Right lobe of liver (tissue), 6 donors: ENCODE results near the gene PGAP3. TPM values are rescaled to one million over a fixed set of nuclear protein-coding genes. Genes with fewer than 3 reads are reported as not detected.
"Not testable (repeated sequence)": the region's sequence is repeated elsewhere in the genome, so short reads cannot be mapped to it uniquely, and the experiment has no call there.

Experiments
- ATAC-seq, 4 donors: fragments of 200-7000 bp; cut with Tn5 transposase; one replicate each; pipeline ENCODE4 v1.9.1; 2020; ENCODE audit warnings: mild to moderate bottlenecking in 4 of 4, moderate library complexity in 4 of 4
- DNase-seq, 3 donors: peaks; one replicate each; pipeline ENCODE4 v3.0.0-alpha.2; 2020
- H3K27ac ChIP-seq, 3 donors: fragments of 200-600 bp; one replicate each; pipeline ENCODE4 v1.8.0; 2022
- H3K27me3 ChIP-seq, 2 donors: fragments of 200-600 bp; one replicate each; pipeline ENCODE4 v1.8.0; 2022
- H3K36me3 ChIP-seq, 4 donors: fragments of 200-600 bp; sonication (generic) in 1 of 4; one replicate each; pipeline versions ENCODE4 v1.5.1 to v1.8.0; 2017 to 2022; ENCODE audit warnings: control low read depth in 1 of 4
- H3K4me1 ChIP-seq, 4 donors: fragments of 200-600 bp; sonication (generic) in 1 of 4; one replicate each; pipeline versions ENCODE4 v1.5.1 to v1.8.0; 2017 to 2022; ENCODE audit warnings: control low read depth in 1 of 4
- H3K4me3 ChIP-seq, 3 donors: fragments of 200-600 bp; one replicate each; pipeline ENCODE4 v1.8.0; 2022
- H3K9me3 ChIP-seq, 4 donors: fragments of 200-600 bp; sonication (generic) in 1 of 4; one replicate each; pipeline versions ENCODE4 v1.5.1 to v1.8.0; 2017 to 2022; ENCODE audit warnings: control low read depth in 1 of 4
- CTCF ChIP-seq, 4 donors: fragments of 200-600 bp in 3 of 4; fragments of 450-650 bp in 1 of 4; IDR thresholded peaks; one replicate each; pipeline versions ENCODE4 v1.5.1 to v1.8.0; 2016 to 2022; ENCODE audit warnings: antibody characterized with exemption in 4 of 4, mild to moderate bottlenecking in 2 of 4
- POLR2A ChIP-seq: fragments of 450-650 bp; IDR thresholded peaks from one replicate; pipeline ENCODE4 v1.6.1; 2017; ENCODE audit warnings: antibody characterized with exemption, mild to moderate bottlenecking
- WGBS: methylation state at CpG from one replicate; pipeline ENCODE4 v1.1.6; 2018; ENCODE audit warnings: low coverage, low lambda C conversion rate; ENCODE audit not compliant: insufficient coverage; ENCODE audit errors: missing lambda C conversion rate; 5-methylcytosine and 5-hydroxymethylcytosine counted together
- intact Hi-C, 2 donors: fragments of 100-400 bp; cut with DNase I; formaldehyde crosslinking; loops; one replicate each; pipeline versions ENCODE4 v1.11.2 to v1.14.1; 2022
- total RNA-seq, 6 experiments: library from RNA; depleted of rRNA in 2 of 6; stranded (reverse); fragments of >200 nt in 2 of 6; fragmentation: NEBNext Ultra II Directional in 3 of 6; extraction: Animal tissue kit (Norgen Biotek cat#: 25700) in 3 of 6; gene quantifications; one replicate each; pipeline versions ENCODE4 v1.1.0 to v1.2.4, GENCODE V29; 2016 to 2023
- donor health status: DM: no; HTN: yes; CAD: no.
- donor health status: DM: no; HTN: no; CAD: no.
- donor health status: DM: no; HTN: no; CAD: no.
- donor health status: DM: no; HTN: yes; CAD: no.
- donor health status: DM: no; HTN: yes; CAD: no.

PGAP3 gene
- total RNA-seq, 6 experiments from 2014 or later: 9.7 to 25.7 (median 18.3) TPM

- Histone ChIP-seq H3K27me3 (no peaks in the 10 kb centered on the region), H3K4me1 (peaks cover 0 to 5% (median 0%) of the 10 kb centered on the region in 4 donors), H3K27ac (no peak overlapping the region), H3K9me3 (no peaks in the 10 kb centered on the region), H3K4me3 (no peak overlapping the region), H3K36me3 (peaks cover 0 to 12% (median 3%) of the 10 kb centered on the region in 4 donors)
- DNase-seq (no peak), ATAC-seq (no peak)
- intact Hi-C loops: no loop called here
- WGBS: 100% methylated on average over 2 of the region's 10 CpGs
- TF ChIP-seq CTCF (IDR thresholded peaks at IDR 0.05): no peak
- TF ChIP-seq POLR2A: no peak
Observed at GRCh38 chr17:39711851-39712250, 24.0 kb upstream of the PGAP3 start.

GRCh38 chr17:39711071-39711470 is 23.2 kb upstream of the PGAP3 start:
- ATAC-seq, H3K27me3 ChIP-seq, DNase-seq, intact Hi-C loops, H3K27ac ChIP-seq, H3K4me3 ChIP-seq, H3K9me3 ChIP-seq: not testable (repeated sequence)
- 89% methylated on average over 10 of the region's 11 CpGs for WGBS
- Histone ChIP-seq H3K4me1 (peaks cover 0 to 13% (median 3%) of the 10 kb centered on the region in 4 donors), H3K36me3 (peaks cover 0 to 12% (median 3%) of the 10 kb centered on the region in 4 donors)

- Histone ChIP-seq H3K27me3 (no peaks in the 10 kb centered on the region), H3K4me1 (peaks cover 0 to 20% (median 6%) of the 10 kb centered on the region in 4 donors), H3K4me3 (no peak overlapping the region), H3K27ac (no peak overlapping the region), H3K9me3 (no peaks in the 10 kb centered on the region), H3K36me3 (peaks cover 0 to 6% (median 3%) of the 10 kb centered on the region in 4 donors)
- ATAC-seq: no peak
- no peak for TF ChIP-seq CTCF (IDR thresholded peaks at IDR 0.05)
- no peak for TF ChIP-seq POLR2A
- peak in 1 of 3 donors; percentile 5 for DNase-seq
- WGBS: 82% methylated on average over 8 of the region's 20 CpGs
- intact Hi-C loops: no loop called here
Observed at GRCh38 chr17:39709998-39710964, 22.4 kb upstream of the PGAP3 start.

- no peak for ATAC-seq
- no peak for TF ChIP-seq POLR2A
- TF ChIP-seq CTCF (IDR thresholded peaks at IDR 0.05): no peak
- Histone ChIP-seq H3K27ac (no peak overlapping the region), H3K9me3 (no peaks in the 10 kb centered on the region), H3K4me1 (peaks cover 0 to 28% (median 10%) of the 10 kb centered on the region in 4 donors), H3K27me3 (no peaks in the 10 kb centered on the region), H3K36me3 (peaks cover 0 to 6% (median 0%) of the 10 kb centered on the region in 4 donors), H3K4me3 (no peak overlapping the region)
- 94% methylated on average over 7 of the region's 14 CpGs for WGBS
- peak in 1 of 3 donors; percentile 6 for DNase-seq
- intact Hi-C loops: no loop called here
Observed at GRCh38 chr17:39709319-39709997, 21.6 kb upstream of the PGAP3 start.
